ENCODE data around the gene ATP7B. TPM values are rescaled to one million over a fixed set of nuclear protein-coding genes. Genes with fewer than 3 reads are reported as not detected.

ATP7B gene
- total RNA-seq, 4 donors from 2014 or later: 4.6 to 12.1 (median 9.4) TPM

DNA sequence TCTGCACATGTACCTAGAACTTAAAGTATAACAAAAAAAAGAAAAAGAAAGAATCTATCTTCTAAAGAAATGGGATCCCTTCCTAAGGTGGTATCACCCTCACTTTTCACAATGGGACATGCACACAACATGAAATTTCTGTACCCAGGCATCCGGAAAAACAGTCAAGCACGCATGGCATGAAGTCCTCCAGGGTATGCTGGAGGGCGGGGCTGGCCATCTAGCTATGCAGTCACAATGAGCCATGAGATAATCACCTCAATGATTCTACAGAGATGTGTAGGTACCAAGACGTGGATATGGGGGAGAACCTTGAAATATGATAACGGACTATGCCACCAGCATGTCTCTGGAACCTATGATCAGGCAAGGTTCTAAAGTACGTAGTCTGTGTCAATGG is 79.6 kb downstream of the ATP7B start:
- TF ChIP-seq, protein P1, sequence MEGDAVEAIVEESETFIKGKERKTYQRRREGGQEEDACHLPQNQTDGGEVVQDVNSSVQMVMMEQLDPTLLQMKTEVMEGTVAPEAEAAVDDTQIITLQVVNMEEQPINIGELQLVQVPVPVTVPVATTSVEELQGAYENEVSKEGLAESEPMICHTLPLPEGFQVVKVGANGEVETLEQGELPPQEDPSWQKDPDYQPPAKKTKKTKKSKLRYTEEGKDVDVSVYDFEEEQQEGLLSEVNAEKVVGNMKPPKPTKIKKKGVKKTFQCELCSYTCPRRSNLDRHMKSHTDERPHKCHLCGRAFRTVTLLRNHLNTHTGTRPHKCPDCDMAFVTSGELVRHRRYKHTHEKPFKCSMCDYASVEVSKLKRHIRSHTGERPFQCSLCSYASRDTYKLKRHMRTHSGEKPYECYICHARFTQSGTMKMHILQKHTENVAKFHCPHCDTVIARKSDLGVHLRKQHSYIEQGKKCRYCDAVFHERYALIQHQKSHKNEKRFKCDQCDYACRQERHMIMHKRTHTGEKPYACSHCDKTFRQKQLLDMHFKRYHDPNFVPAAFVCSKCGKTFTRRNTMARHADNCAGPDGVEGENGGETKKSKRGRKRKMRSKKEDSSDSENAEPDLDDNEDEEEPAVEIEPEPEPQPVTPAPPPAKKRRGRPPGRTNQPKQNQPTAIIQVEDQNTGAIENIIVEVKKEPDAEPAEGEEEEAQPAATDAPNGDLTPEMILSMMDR (IDR thresholded peaks at IDR 0.05; ENCODE audit: low read depth): no peak

GRCh38 chr13:51929699-51930098 is 81.6 kb downstream of the ATP7B start:
- TF ChIP-seq, protein P1 (IDR thresholded peaks at IDR 0.05; ENCODE audit: low read depth): no peak

- TF ChIP-seq, protein P1 (IDR thresholded peaks at IDR 0.05; ENCODE audit: low read depth): no peak
Observed at GRCh38 chr13:51928231-51928630, 83.0 kb downstream of the ATP7B start.

DNA sequence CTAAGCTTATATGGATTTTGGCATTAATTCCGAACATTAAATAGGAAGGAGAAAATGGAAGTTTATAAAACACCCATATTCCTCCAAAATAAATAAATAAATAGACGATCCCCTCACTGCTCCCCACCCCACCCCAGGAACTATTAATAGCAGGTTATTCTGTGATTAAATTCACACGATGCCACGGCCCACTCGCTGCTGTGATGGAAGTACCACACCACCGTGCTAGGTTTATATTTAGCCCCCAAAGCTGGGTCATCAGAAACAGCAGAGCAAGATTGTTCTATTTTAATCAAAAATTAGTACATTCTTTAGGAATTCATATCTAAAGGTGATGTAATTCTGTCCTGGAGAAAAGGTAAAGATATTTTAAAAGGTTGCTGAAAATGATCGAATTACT is 84.1 kb downstream of the ATP7B start:
- TF ChIP-seq, protein P1 (IDR thresholded peaks at IDR 0.05; ENCODE audit: low read depth): no peak

DNA sequence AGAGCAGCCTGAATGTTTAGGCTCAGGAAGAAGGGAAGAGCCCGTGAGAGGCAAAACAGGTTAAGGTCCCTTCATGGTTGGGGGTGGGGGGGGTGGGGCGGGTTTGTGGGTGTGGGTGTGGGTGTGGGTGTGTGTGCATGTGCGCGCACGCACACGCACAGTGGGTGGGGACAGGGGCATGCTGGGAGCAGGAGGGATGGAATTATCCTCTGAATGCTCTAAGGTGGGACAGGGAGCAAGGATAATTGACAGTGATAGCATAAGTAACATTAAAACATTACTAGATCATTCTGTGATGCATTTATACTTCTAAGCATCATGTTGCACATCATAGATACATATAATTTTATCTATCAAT is 84.7 kb downstream of the ATP7B start:
- TF ChIP-seq, protein P1 (IDR thresholded peaks at IDR 0.05; ENCODE audit: low read depth): no peak

DNA sequence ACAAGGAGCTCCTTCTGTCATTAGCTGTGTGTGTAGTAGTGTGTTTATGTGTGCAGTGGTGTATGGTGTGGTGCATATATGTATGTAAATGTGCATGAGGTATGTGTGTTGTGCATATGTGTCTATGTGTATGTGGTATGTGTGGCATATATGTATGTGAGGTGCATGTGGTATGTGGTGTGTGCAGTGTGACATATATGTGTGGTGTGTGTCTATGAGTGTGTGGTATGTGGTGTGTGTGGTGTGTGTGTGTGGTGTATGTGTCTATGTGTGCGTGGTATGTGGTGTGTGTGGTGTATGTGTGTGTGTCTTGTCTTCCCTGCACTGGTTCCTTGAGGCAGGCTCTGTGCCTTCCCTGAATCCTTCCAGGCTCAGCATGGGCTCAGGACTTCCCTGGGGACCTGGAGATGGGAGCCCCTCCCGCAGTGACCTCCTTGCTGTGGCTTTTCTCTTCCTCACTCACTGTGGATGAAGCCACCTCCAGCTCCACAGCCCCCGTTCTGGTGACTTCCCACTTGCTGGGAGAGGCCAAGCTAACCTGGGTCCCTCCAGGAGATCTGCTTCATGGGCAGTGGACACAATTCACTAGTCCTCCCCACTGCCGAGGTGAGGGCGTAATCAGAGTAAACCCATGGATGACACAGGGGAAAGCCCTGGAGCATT is 85.3 kb downstream of the ATP7B start:
- TF ChIP-seq, protein P1 (IDR thresholded peaks at IDR 0.05; ENCODE audit: low read depth): no peak

DNA sequence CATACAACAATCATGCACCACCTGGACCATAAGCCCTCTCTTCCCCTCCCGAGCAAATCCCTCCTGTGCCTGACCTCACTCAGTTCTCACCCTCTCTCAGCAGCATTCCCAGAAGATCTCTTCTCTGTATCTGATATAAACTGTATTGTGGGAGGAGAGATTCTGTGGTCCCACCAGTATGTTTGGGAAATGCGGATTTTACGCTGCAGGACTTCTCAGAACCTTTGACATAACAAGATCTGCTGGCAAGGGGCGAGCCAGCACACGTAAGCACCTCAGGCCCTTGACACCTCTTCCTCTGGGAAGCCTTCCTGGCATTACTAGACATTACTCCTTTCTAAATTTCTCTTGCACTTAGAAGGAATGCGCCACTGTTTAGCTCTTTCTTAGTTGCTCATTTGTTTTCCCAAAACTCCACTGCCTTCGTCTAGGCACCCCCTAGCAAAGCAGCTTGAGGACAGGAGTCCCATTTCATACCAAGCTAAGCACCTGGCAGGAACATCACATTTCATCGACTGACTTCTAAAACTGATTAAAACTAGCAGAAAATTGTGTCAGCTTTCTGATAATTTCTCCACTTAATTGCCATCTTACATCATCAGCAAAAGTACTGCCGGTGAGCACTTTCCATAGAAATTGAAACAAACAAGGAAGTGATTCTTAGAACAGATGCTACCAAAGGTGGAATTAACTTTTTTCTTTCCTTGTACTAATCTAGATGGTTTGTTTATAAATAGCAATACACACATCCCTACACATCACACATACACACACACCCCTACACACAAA is 86.3 kb downstream of the ATP7B start:
- TF ChIP-seq, protein P1 (IDR thresholded peaks at IDR 0.05; ENCODE audit: low read depth): no peak
